IMR-90 (cell line): Measurements from ENCODE around the gene DGKZ. TPM values are rescaled to one million over a fixed set of nuclear protein-coding genes. Genes with fewer than 3 reads are reported as not detected.
A peak's percentile ranks its signal among the peaks of the same experiment; 100 is the strongest.

ENCODE experiments used
- ATAC-seq: fragments of 200-7000 bp; cut with Tn5 transposase; 2 replicates; pipeline ENCODE4 v1.9.1; 2020; ENCODE audit warnings: low read depth, mild to moderate bottlenecking, moderate library complexity
- BruUV-seq: library from RNA; stranded (reverse); fragments of 400-500 nt; replicated peaks from 2 replicates; lab custom pipeline; 2021; lab: Mats Ljungman, UMichigan
- CTCF ChIA-PET: fragments of 300-600 bp; formaldehyde crosslinking; extraction: SDS; loops from one replicate; lab custom pipeline; 2021; ENCODE audit warnings: antibody characterized with exemption; lab: Yijun Ruan, JAX
- POLR2A ChIA-PET: fragments of 300-600 bp; sonication (Branson Sonifier 250); formaldehyde crosslinking; loops from one replicate; lab custom pipeline; 2022; ENCODE audit warnings: antibody characterized with exemption; ENCODE audit not compliant: unreplicated experiment; lab: Charles Lee
- DNase-seq: peaks from one replicate; pipeline ENCODE4 v3.0.0; 2013
- H2AFZ ChIP-seq: replicated peaks from 2 replicates; pipeline ENCODE3; 2013; ENCODE audit warnings: low read length, mild to moderate bottlenecking; ENCODE audit not compliant: poor library complexity
- H2AK5ac ChIP-seq: 2 replicates; pipeline ENCODE4 v1.6.1; 2013; ENCODE audit warnings: low read depth, low read length, inconsistent platforms
- H2AK9ac ChIP-seq: replicated peaks from 2 replicates; pipeline ENCODE3; 2013; ENCODE audit warnings: mild to moderate bottlenecking, low read depth, low read length, moderate library complexity; ENCODE audit not compliant: poor library complexity
- H2BK120ac ChIP-seq: 2 replicates; pipeline ENCODE4 v1.6.1; 2013; ENCODE audit warnings: low read depth, low read length, inconsistent platforms
- H2BK15ac ChIP-seq: 3 replicates; pipeline ENCODE4 v1.6.1; 2013; ENCODE audit warnings: low read depth, low read length, inconsistent platforms
- H2BK20ac ChIP-seq: 2 replicates; pipeline ENCODE4 v1.6.1; 2013; ENCODE audit warnings: low read depth, mild to moderate bottlenecking, inconsistent platforms, low read length, moderate library complexity
- H2BK5ac ChIP-seq: 2 replicates; pipeline ENCODE4 v1.6.1; 2013; ENCODE audit warnings: mild to moderate bottlenecking, low read depth, low read length, inconsistent platforms; ENCODE audit not compliant: poor library complexity, severe bottlenecking
- H3K14ac ChIP-seq: replicated peaks from 2 replicates; pipeline ENCODE4 v1.6.1; 2013; ENCODE audit warnings: low read depth, low read length, inconsistent platforms
- H3K18ac ChIP-seq: 2 replicates; pipeline ENCODE4 v1.6.1; 2013; ENCODE audit warnings: low read depth, low read length, control low read depth
- H3K23ac ChIP-seq: 2 replicates; pipeline ENCODE4 v1.6.1; 2013; ENCODE audit warnings: low read depth, low read length, inconsistent platforms
- H3K27ac ChIP-seq: 2 replicates; pipeline ENCODE4 v1.5.1; 2013; ENCODE audit warnings: mild to moderate bottlenecking, control low read depth, low read length; ENCODE audit not compliant: insufficient read depth
- H3K27me3 ChIP-seq: 2 replicates; pipeline ENCODE4 v1.6.1; 2013; ENCODE audit warnings: low read length; ENCODE audit not compliant: control insufficient read depth, insufficient read depth
- H3K36me3 ChIP-seq: 2 replicates; pipeline ENCODE4 v1.6.1; 2013; ENCODE audit warnings: low read length, mixed read lengths; ENCODE audit not compliant: control insufficient read depth, insufficient read depth
- H3K4ac ChIP-seq: 2 replicates; pipeline ENCODE4 v1.6.1; 2013; ENCODE audit warnings: low read depth, low read length, inconsistent platforms
- H3K4me1 ChIP-seq: 2 replicates; pipeline ENCODE4 v1.6.1; 2013; ENCODE audit warnings: low read length, mixed read lengths; ENCODE audit not compliant: control insufficient read depth, insufficient read depth
- H3K4me2 ChIP-seq: 2 replicates; pipeline ENCODE4 v1.6.1; 2013; ENCODE audit warnings: low read depth, mild to moderate bottlenecking, control low read depth, low read length, moderate library complexity
- H3K4me3 ChIP-seq: 2 replicates; pipeline ENCODE4 v1.5.1; 2013; ENCODE audit warnings: low read depth, mild to moderate bottlenecking, control low read depth, low read length, moderate library complexity; ENCODE audit not compliant: insufficient read depth
- H3K56ac ChIP-seq: 2 replicates; pipeline ENCODE4 v1.6.1; 2013; ENCODE audit warnings: low read length, inconsistent platforms; ENCODE audit not compliant: insufficient read depth; ENCODE audit errors: extremely low read depth
- H3K79me1 ChIP-seq, 2 experiments: 2 replicates each; pipeline ENCODE4 v1.6.1; 2013; ENCODE audit warnings: low read length in 2 of 2, inconsistent platforms in 1 of 2, low read depth in 1 of 2
- H3K9ac ChIP-seq: 2 replicates; pipeline ENCODE4 v1.6.1; 2013; ENCODE audit warnings: low read depth, low read length, control low read depth
- H3K9me1 ChIP-seq: 2 replicates; pipeline ENCODE4 v1.6.1; 2013; ENCODE audit warnings: low read length, inconsistent platforms; ENCODE audit not compliant: insufficient read depth
- H3K9me3 ChIP-seq: 2 replicates; pipeline ENCODE4 v1.6.1; 2013; ENCODE audit warnings: low read length; ENCODE audit not compliant: control insufficient read depth, insufficient read depth
- H4K20me1 ChIP-seq: 2 replicates; pipeline ENCODE4 v1.6.1; 2013; ENCODE audit warnings: low read length, inconsistent platforms; ENCODE audit not compliant: insufficient read depth
- H4K5ac ChIP-seq: 2 replicates; pipeline ENCODE4 v1.6.1; 2013; ENCODE audit warnings: mild to moderate bottlenecking, low read depth, low read length, control low read depth
- H4K8ac ChIP-seq, 2 experiments: 2 replicates each; pipeline ENCODE4 v1.6.1; 2013; ENCODE audit warnings: low read depth in 2 of 2, low read length in 2 of 2, control low read depth in 1 of 2, inconsistent platforms in 1 of 2
- H4K91ac ChIP-seq: 2 replicates; pipeline ENCODE4 v1.6.1; 2013; ENCODE audit warnings: low read depth, low read length, inconsistent platforms; ENCODE audit not compliant: insufficient read depth
- CEBPB ChIP-seq: IDR thresholded peaks from 2 replicates; pipeline ENCODE4 v1.6.1; 2012; ENCODE audit warnings: low read depth, low read length, improper control_type of control experiment
- WGBS, 2 experiments: methylation state at CpG; one replicate each; pipeline versions ENCODE4 v1.1.5 to v1.1.7; 2013; ENCODE audit warnings: missing lambda C conversion rate in 2 of 2; ENCODE audit not compliant: insufficient read length in 1 of 2; ENCODE audit errors: extremely low coverage in 2 of 2; 5-methylcytosine and 5-hydroxymethylcytosine counted together
- dilution Hi-C: fragments of 300-500 bp; cut with HindIII; formaldehyde crosslinking; loops from one replicate; pipeline ENCODE4 v1.14.3; 2018; ENCODE audit warnings: low sequenced_read_pairs; ENCODE audit not compliant: unreplicated experiment
- in situ Hi-C: fragments of 300-500 bp; cut with MboI; formaldehyde crosslinking; loops from 3 replicates; pipeline ENCODE4 v1.14.3; 2019; ENCODE audit warnings: low sequenced_read_pairs, inconsistent platforms, mixed read lengths
- intact Hi-C: fragments of 100-400 bp; cut with micrococcal nuclease; formaldehyde crosslinking; loops from 2 replicates; pipeline ENCODE4 v1.10.0; 2022
- polyA plus RNA-seq, 3 experiments: library from polyadenylated mRNA; depleted of rRNA; stranded (reverse); fragments of >200 nt; gene quantifications; 2 replicates each; pipeline ENCODE4 v1.2.3, GENCODE V29; 2012; ENCODE audit warnings: low replicate concordance in 1 of 3
- total RNA-seq: library from RNA; depleted of rRNA; stranded (reverse); fragments of >200 nt; gene quantifications from 2 replicates; pipeline ENCODE4 v1.2.3, GENCODE V29; 2012
- TF ChIP-seq, protein P1 (sequence below): conservative IDR thresholded peaks from 2 replicates; pipeline ENCODE4 v1.5.1; 2012; ENCODE audit warnings: mild to moderate bottlenecking, low read depth, low read length, improper control_type of control experiment

Gene DGKZ
- total and polyA plus RNA-seq, 2 of the 4 experiments (the other 2 are of a cell fraction), result 46.8 to 62.0 TPM

DNA sequence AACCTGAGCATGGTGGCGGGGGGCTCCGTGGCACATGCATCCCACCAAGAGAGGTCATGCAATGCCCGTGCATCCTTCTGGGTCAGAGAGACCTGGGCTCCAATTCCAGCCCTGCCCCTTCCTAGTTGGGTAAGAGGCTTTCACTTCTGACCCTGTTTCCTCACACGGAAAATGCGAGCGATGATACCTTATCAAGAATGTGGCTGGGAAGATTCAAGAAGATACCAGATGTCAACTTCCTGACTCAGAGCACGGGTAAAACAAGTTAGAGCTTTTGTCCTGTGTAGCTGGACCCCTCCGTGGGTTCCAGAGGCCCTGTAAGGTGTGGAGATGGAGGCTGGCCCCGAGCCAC lies 8.7 kb upstream of the DGKZ start:
- 0% methylated on average over 1 of the region's 9 CpGs; no CpG with 5 or more reads in 1 of the 2 experiments for WGBS, 2 experiments

More for the DNA sequence above, 8.7 kb upstream of the DGKZ start:
- Histone ChIP-seq H3K4me2 (peak overlapping the region; percentile 21), H3K14ac (peak overlapping the region; percentile 17; the same call in 1 of the 2 replicates), H3K4me1 (peaks cover 8% of the 10 kb centered on the region), H3K79me1 (no peaks in the 10 kb centered on the region), H3K9ac (no peak overlapping the region), H3K9me1 (peaks cover 3% of the 10 kb centered on the region), H2AFZ (peak overlapping the region; percentile 86), H2BK5ac (no peak overlapping the region), H2AK5ac (peak overlapping the region; percentile 68; the same call in 1 of the 2 replicates), H2AK9ac (peak overlapping the region; percentile 71), H4K5ac (no peak overlapping the region), H2BK15ac (no peak overlapping the region), H3K18ac (no peak overlapping the region), H3K36me3 (no peaks in the 10 kb centered on the region), H4K20me1 (no peaks in the 10 kb centered on the region), H3K27ac (no peak overlapping the region), H2BK20ac (no peak overlapping the region), H3K4me3 (no peak overlapping the region), H3K4ac (no peak overlapping the region), H4K8ac (peak overlapping the region in 1 of 2 experiments; percentile 36; a peak in 1 of 4 replicates), H4K91ac (no peak overlapping the region; the same call in 1 of the 2 replicates), H3K56ac (no peak overlapping the region), H3K27me3 (peaks cover 23% of the 10 kb centered on the region), H3K23ac (no peak overlapping the region), H2BK120ac (no peak overlapping the region), H3K9me3 (no peaks in the 10 kb centered on the region)
- ATAC-seq (no peak; the same call in 1 of the 2 replicates), DNase-seq (peak; percentile 26)
- POLR2A ChIA-PET, result no interaction called here
- BruUV-seq, result no TSS peak
- peak; percentile 24; the same call in 1 of the 2 replicates for TF ChIP-seq CEBPB
- TF ChIP-seq, protein P1, sequence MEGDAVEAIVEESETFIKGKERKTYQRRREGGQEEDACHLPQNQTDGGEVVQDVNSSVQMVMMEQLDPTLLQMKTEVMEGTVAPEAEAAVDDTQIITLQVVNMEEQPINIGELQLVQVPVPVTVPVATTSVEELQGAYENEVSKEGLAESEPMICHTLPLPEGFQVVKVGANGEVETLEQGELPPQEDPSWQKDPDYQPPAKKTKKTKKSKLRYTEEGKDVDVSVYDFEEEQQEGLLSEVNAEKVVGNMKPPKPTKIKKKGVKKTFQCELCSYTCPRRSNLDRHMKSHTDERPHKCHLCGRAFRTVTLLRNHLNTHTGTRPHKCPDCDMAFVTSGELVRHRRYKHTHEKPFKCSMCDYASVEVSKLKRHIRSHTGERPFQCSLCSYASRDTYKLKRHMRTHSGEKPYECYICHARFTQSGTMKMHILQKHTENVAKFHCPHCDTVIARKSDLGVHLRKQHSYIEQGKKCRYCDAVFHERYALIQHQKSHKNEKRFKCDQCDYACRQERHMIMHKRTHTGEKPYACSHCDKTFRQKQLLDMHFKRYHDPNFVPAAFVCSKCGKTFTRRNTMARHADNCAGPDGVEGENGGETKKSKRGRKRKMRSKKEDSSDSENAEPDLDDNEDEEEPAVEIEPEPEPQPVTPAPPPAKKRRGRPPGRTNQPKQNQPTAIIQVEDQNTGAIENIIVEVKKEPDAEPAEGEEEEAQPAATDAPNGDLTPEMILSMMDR, result no peak
- intact Hi-C loops (no loop called here), dilution Hi-C loops (no loop called here), in situ Hi-C loops (no loop called here)
- CTCF ChIA-PET, result interaction anchor here (0.7 kb wide), 1 partner anchor 1153 kb away, joined by 4 read pairs; no protein-coding TSS in a partner anchor
